ENCODE data around the gene KRT73.

The KRT73 gene

DNA sequence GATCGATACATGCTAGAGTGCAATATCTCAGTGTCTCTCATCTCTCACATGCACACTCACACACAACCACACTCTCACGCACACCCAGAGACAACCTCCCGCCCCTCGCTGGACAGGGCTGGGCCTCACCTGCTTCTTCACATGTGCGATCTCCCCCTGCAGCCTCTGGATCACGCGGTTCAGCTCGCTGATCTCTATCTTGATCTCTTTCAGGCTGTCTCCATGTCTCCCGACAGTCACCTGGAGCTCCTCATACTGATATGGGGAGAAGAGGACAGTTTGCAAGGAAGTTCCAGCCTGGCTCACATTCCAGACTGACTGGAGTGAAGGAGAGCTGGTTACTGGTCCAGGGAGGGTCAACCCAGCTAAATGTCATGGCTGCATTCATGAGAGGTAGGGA is 29.2 kb upstream of the KRT73 start:
- no peak overlapping the region for H3K4me3 ChIP-seq (ENCODE audit: low read depth, low read length)
- TF ChIP-seq, protein P1, sequence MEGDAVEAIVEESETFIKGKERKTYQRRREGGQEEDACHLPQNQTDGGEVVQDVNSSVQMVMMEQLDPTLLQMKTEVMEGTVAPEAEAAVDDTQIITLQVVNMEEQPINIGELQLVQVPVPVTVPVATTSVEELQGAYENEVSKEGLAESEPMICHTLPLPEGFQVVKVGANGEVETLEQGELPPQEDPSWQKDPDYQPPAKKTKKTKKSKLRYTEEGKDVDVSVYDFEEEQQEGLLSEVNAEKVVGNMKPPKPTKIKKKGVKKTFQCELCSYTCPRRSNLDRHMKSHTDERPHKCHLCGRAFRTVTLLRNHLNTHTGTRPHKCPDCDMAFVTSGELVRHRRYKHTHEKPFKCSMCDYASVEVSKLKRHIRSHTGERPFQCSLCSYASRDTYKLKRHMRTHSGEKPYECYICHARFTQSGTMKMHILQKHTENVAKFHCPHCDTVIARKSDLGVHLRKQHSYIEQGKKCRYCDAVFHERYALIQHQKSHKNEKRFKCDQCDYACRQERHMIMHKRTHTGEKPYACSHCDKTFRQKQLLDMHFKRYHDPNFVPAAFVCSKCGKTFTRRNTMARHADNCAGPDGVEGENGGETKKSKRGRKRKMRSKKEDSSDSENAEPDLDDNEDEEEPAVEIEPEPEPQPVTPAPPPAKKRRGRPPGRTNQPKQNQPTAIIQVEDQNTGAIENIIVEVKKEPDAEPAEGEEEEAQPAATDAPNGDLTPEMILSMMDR (IDR thresholded peaks at IDR 0.05; ENCODE audit: control insufficient read depth, extremely low read depth, insufficient read depth), result no peak
- DNase-seq (ENCODE audit: low read depth), result no peak

- TF ChIP-seq, protein P1 (IDR thresholded peaks at IDR 0.05; ENCODE audit: control insufficient read depth, extremely low read depth, insufficient read depth), result no peak
- H3K4me3 ChIP-seq (ENCODE audit: low read depth, low read length), result no peak overlapping the region
- no peak for DNase-seq (ENCODE audit: low read depth)
Measured at GRCh38 chr12:52646613-52647012, 28.3 kb upstream of the KRT73 start.

DNA sequence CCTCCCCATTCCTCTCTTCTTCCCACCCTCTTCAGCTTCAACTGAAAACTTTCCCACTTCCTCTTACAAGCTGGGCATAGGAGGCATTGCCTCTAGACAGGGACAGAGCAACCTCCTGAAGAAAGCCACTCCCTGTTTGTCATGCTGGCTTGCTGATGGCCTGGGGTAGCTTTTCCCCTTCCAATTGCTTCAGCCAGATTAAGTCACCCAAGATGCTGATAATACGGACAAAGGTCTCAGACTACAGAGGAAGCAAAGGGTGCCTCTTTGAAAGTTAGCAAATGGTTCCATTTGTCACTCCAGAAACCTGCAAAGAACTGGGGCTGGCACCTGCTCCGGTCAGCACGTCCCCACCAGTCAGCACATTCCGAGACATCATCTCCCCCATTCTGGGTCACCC is 27.6 kb upstream of the KRT73 start:
- TF ChIP-seq, protein P1 (IDR thresholded peaks at IDR 0.05; ENCODE audit: control insufficient read depth, extremely low read depth, insufficient read depth), result no peak
- H3K4me3 ChIP-seq (ENCODE audit: low read depth, low read length), result no peak overlapping the region
- no peak for DNase-seq (ENCODE audit: low read depth)

DNA sequence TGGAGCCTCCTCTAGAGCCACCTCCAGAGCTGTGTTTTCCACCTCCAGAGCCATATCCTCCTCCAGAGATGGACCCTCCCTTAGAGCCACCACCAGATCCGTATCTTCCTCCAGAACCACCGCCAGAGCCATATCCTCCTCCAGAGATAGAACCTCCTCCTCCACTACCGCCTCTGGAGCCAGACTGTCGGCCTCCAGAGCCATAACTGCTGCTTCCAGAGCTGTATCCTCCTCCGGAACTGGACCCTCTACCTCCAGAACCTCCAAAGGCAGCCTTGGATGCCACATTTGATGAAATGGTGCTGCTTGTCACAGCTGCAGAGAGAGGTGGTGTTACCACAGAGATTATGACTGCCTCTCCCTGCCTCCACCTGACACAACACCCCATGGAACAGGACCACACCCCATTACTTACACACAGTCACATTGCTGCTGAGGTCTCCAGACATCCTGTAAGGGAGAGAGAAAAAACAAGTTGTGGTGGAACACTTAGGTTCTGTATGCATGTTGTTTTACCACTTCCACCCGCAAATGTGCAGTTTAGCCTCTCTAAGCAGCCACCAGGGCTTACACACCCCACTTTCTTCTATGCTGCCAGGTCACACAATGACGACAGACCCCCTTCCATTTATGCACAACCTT is 26.9 kb upstream of the KRT73 start:
- DNase-seq (ENCODE audit: low read depth), result no peak
- TF ChIP-seq, protein P1 (IDR thresholded peaks at IDR 0.05; ENCODE audit: control insufficient read depth, extremely low read depth, insufficient read depth), result no peak

DNA sequence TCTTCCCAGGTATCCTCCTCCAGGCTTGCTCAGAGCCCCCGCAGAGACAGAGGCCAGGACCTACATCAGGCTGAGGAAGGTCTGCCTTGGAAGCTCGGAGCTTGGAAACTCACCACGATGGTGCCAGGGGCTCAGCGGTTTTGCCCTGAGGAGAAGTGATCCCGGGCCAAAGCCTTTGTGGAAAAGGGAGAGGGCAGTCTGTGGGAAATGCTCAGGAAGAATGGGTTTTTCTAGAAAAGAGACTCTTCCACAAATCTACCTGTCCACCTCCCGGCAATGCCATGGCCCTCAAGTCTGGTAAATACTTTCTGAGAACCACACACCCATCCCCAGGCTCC is 25.7 kb upstream of the KRT73 start:
- TF ChIP-seq, protein P1 (IDR thresholded peaks at IDR 0.05; ENCODE audit: control insufficient read depth, extremely low read depth, insufficient read depth), result no peak
- H3K4me3 ChIP-seq (ENCODE audit: low read depth, low read length), result no peak overlapping the region
- no peak for DNase-seq (ENCODE audit: low read depth)

More for the DNA sequence above, 26.9 kb upstream of the KRT73 start:
- no peak overlapping the region for H3K4me3 ChIP-seq (ENCODE audit: low read depth, low read length)

DNA sequence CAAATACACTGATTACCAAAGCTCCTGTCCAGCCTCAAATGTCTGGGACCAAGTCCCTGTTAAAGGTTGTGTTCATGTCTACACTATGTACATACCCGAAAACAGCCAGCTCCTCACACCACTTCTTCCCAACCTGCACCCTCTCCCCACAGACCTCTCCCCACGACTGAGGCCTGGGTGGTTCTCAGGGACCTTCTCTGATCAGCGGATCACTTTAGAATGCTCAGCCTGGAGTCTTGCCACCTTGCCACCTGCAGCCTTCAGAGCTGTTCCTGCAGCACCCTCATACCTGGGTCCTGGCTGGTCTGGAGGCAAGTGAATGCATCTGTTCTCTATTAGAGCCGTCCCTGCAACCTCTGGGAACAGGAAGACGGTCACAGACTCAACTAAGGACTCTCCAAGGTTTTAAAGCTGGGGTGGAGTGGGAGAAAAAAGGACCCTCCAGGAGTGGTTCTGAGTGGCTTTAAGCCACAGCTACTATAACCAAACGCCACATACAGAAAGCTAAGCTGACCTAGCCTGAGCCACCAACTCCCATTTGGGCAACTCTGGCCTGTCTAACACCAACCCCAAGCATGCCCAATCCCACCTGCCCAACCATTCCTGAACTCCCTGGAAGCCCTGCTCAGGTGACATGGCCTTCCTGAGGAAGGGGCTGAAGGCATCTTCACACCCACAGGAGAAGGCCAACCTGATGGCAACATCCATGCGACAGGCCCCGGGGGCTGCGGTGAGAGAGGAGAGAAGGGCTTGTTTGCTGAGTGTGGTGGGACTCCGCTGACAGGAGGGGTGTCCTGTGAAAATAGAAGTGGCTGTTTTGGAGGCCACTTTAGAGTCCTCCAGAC is 25.1 kb upstream of the KRT73 start:
- TF ChIP-seq, protein P1 (IDR thresholded peaks at IDR 0.05; ENCODE audit: control insufficient read depth, extremely low read depth, insufficient read depth), result no peak
- no peak overlapping the region for H3K4me3 ChIP-seq (ENCODE audit: low read depth, low read length)
- no peak for DNase-seq (ENCODE audit: low read depth)
